Trophoblast cell (in vitro differentiated cells and primary cell): ENCODE results near the gene ZDHHC21.

ENCODE experiments used
- DNase-seq, 2 donors: peaks; one replicate each; pipeline ENCODE4 v3.0.0-alpha.2; 2016
- H2AFZ ChIP-seq: 2 replicates; pipeline ENCODE4 v1.6.1; 2013; ENCODE audit warnings: low read length, moderate library complexity, mild to moderate bottlenecking; ENCODE audit not compliant: insufficient read depth, poor library complexity
- H2AK5ac ChIP-seq: 2 replicates; pipeline ENCODE4 v1.6.1; 2013; ENCODE audit warnings: mild to moderate bottlenecking, low read length
- H2BK120ac ChIP-seq: 2 replicates; pipeline ENCODE4 v1.6.1; 2013; ENCODE audit warnings: low read length, mild to moderate bottlenecking, moderate library complexity; ENCODE audit not compliant: insufficient read depth, poor library complexity
- H2BK12ac ChIP-seq: 2 replicates; pipeline ENCODE4 v1.6.1; 2013; ENCODE audit warnings: mild to moderate bottlenecking, low read length, moderate library complexity
- H2BK5ac ChIP-seq: 2 replicates; pipeline ENCODE4 v1.6.1; 2013; ENCODE audit warnings: low read length, low read depth, moderate library complexity, mild to moderate bottlenecking; ENCODE audit not compliant: poor library complexity
- H3K14ac ChIP-seq: 2 replicates; pipeline ENCODE4 v1.6.1; 2013; ENCODE audit warnings: mild to moderate bottlenecking, low read length
- H3K18ac ChIP-seq: 2 replicates; pipeline ENCODE4 v1.6.1; 2013; ENCODE audit warnings: mild to moderate bottlenecking, low read length
- H3K23ac ChIP-seq: 2 replicates; pipeline ENCODE4 v1.6.1; 2013; ENCODE audit warnings: low read length
- H3K27ac ChIP-seq: 2 replicates; pipeline ENCODE4 v1.5.1; 2013; ENCODE audit warnings: low read depth, mild to moderate bottlenecking, inconsistent platforms, low read length, moderate library complexity
- H3K27me3 ChIP-seq: 2 replicates; pipeline ENCODE4 v1.6.1; 2013; ENCODE audit warnings: inconsistent platforms, mild to moderate bottlenecking, low read length, moderate library complexity; ENCODE audit not compliant: insufficient read depth
- H3K36me3 ChIP-seq, 2 experiments: 1 replicate in 1 of 2; 2 replicates in 1 of 2; pipeline ENCODE4 v1.6.1; 2013; ENCODE audit warnings: low read length in 2 of 2, mild to moderate bottlenecking in 2 of 2, moderate library complexity in 1 of 2; ENCODE audit not compliant: insufficient read depth in 2 of 2, control insufficient read depth in 1 of 2
- H3K4ac ChIP-seq: 2 replicates; pipeline ENCODE4 v1.6.1; 2013; ENCODE audit warnings: low read depth, mild to moderate bottlenecking, low read length, moderate library complexity
- H3K4me1 ChIP-seq, 2 experiments: 1 replicate in 1 of 2; 2 replicates in 1 of 2; pipeline ENCODE4 v1.6.1; 2013; ENCODE audit warnings: low read length in 2 of 2, mild to moderate bottlenecking in 2 of 2, moderate library complexity in 1 of 2; ENCODE audit not compliant: insufficient read depth in 2 of 2, control insufficient read depth in 1 of 2
- H3K4me2 ChIP-seq: 2 replicates; pipeline ENCODE4 v1.6.1; 2013; ENCODE audit warnings: inconsistent platforms, mild to moderate bottlenecking, low read length, moderate library complexity
- H3K4me3 ChIP-seq: 2 replicates; pipeline ENCODE4 v1.5.1; 2013; ENCODE audit warnings: mild to moderate bottlenecking, low read depth, low read length, inconsistent platforms
- H3K79me1 ChIP-seq: one replicate; pipeline ENCODE4 v1.6.1; 2013; ENCODE audit warnings: low read length
- H3K79me2 ChIP-seq: 2 replicates; pipeline ENCODE4 v1.6.1; 2013; ENCODE audit warnings: low read length, mild to moderate bottlenecking; ENCODE audit not compliant: control insufficient read depth, insufficient read depth, poor library complexity
- H3K9ac ChIP-seq: 2 replicates; pipeline ENCODE4 v1.6.1; 2013; ENCODE audit warnings: mild to moderate bottlenecking, low read length
- H3K9me3 ChIP-seq: 2 replicates; pipeline ENCODE4 v1.6.1; 2013; ENCODE audit warnings: low read depth, mild to moderate bottlenecking, control low read depth, inconsistent platforms, low read length; ENCODE audit not compliant: insufficient read depth
- H4K12ac ChIP-seq: 2 replicates; pipeline ENCODE4 v1.6.1; 2013; ENCODE audit warnings: low read depth, mild to moderate bottlenecking, low read length, moderate library complexity
- H4K8ac ChIP-seq: 2 replicates; pipeline ENCODE4 v1.6.1; 2013; ENCODE audit warnings: low read depth, mild to moderate bottlenecking, low read length, moderate library complexity
- H4K91ac ChIP-seq: one replicate; pipeline ENCODE4 v1.6.1; 2013; ENCODE audit warnings: low read depth, mild to moderate bottlenecking, low read length, moderate library complexity
- WGBS: extraction: QIAGEN DNeasy Blood & Tissue Kit; methylation state at CpG from one replicate; pipeline ENCODE4 v1.1.7; 2013; ENCODE audit warnings: missing lambda C conversion rate; ENCODE audit not compliant: insufficient read length, insufficient coverage; ENCODE audit errors: extremely low coverage; 5-methylcytosine and 5-hydroxymethylcytosine counted together

The ZDHHC21 gene

DNA sequence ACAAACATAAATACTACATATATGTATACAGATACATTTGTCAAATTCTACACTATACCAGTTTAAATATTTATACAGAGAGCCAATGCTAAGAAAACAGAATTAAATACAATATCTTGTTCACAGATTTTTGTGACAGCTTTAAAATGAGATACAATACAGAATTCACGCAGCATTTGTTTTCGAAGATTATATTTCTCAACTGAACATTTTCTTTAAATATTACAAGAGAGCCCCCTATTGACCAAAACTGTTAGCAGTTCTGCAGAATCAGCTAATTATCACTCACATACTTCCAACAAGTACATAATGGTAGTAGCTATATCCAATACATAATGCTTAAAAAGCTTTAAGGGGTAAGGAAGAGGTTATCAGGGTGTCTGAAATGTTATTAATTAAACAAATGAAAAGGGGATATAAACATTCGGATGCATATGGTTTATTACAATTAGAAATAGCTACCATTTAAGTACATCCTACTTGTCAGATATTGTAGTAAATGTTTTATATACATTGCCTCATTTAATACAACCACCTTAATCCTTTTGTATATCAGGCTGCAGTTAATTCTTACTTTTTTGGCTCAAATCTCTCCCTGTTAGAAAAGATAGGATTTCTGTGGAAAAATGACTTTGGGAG is 31.7 kb downstream of the ZDHHC21 start:
- Histone ChIP-seq H3K4me1 (no peaks in the 10 kb centered on the region), H2AFZ (no peak overlapping the region), H3K4ac (no peak overlapping the region), H3K36me3 (no peaks in the 10 kb centered on the region), H4K8ac (no peak overlapping the region), H2BK5ac (no peak overlapping the region), H4K91ac (no peak overlapping the region), H3K79me2 (no peaks in the 10 kb centered on the region), H2BK12ac (no peak overlapping the region), H4K12ac (no peak overlapping the region), H3K4me2 (no peak overlapping the region), H2AK5ac (no peak overlapping the region), H3K14ac (no peak overlapping the region), H2BK120ac (no peak overlapping the region), H3K79me1 (no peaks in the 10 kb centered on the region), H3K18ac (no peak overlapping the region), H3K9ac (no peak overlapping the region), H3K9me3 (no peaks in the 10 kb centered on the region), H3K27ac (no peak overlapping the region), H3K4me3 (no peak overlapping the region), H3K23ac (no peak overlapping the region), H3K27me3 (no peaks in the 10 kb centered on the region)
- no CpG with 5 or more reads among the region's 3 CpGs for WGBS
- peak; percentile 6 to 74 for DNase-seq

DNA sequence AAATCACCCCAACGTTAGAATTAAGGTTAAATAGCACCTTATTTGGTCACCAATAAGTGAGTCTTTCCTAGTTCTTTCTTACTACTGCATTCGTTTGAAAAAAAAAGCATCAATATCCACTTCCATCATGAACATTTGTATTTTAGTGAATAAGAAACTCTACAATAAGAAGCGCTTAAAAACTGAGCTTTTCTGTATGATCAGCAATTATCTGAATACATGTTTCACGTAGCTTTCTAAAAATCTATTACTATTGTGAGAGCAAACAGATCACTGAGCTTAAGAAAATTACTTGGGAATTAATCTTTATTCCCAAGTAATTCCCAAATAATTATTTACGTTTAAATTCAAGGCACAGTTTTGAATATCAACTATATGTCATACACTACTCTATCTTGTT is 32.5 kb downstream of the ZDHHC21 start:
- H2AFZ ChIP-seq = no peak overlapping the region
- H3K79me2 ChIP-seq = no peaks in the 10 kb centered on the region
- H2AK5ac ChIP-seq = no peak overlapping the region
- H3K23ac ChIP-seq = no peak overlapping the region
- H4K8ac ChIP-seq = no peak overlapping the region
- no peak overlapping the region for H3K14ac ChIP-seq
- no peaks in the 10 kb centered on the region for H3K36me3 ChIP-seq
- H3K4ac ChIP-seq = no peak overlapping the region
- H3K79me1 ChIP-seq = no peaks in the 10 kb centered on the region
- H4K12ac ChIP-seq = no peak overlapping the region
- no peak overlapping the region for H4K91ac ChIP-seq
- H3K4me1 ChIP-seq = no peaks in the 10 kb centered on the region
- no peaks in the 10 kb centered on the region for H3K9me3 ChIP-seq
- no peak for DNase-seq
- H3K9ac ChIP-seq = no peak overlapping the region
- no CpG with 5 or more reads among the region's 5 CpGs for WGBS
- no peak overlapping the region for H3K18ac ChIP-seq
- H2BK5ac ChIP-seq = no peak overlapping the region
- H3K27ac ChIP-seq = no peak overlapping the region
- H3K4me3 ChIP-seq = no peak overlapping the region
- H2BK120ac ChIP-seq = no peak overlapping the region
- no peak overlapping the region for H3K4me2 ChIP-seq
- no peaks in the 10 kb centered on the region for H3K27me3 ChIP-seq
- H2BK12ac ChIP-seq = no peak overlapping the region

DNA sequence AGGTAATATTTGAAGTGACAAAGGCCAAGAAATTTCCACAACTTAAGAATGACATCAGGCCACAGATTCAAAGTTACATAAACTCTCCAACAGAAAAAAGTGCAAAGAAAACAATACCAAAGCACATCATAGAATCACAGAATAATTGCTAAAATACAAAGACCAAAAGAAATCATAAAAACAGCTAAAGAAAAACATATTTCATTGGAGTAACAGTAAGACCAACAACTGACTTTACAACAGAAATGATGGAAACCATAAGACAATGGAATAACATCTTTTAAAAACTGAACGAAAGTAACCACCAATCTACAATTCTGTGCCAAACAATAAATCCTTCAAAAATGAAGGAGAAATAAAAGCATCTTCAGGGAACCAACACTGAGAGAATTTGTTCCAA is 38.3 kb downstream of the ZDHHC21 start:
- Histone ChIP-seq H3K23ac (no peak overlapping the region), H2AFZ (no peak overlapping the region), H4K12ac (no peak overlapping the region), H3K4me3 (no peak overlapping the region), H4K8ac (no peak overlapping the region), H3K36me3 (no peaks in the 10 kb centered on the region), H3K4me2 (no peak overlapping the region), H3K4ac (no peak overlapping the region), H3K4me1 (no peaks in the 10 kb centered on the region), H3K79me1 (no peaks in the 10 kb centered on the region), H3K9me3 (no peaks in the 10 kb centered on the region), H2AK5ac (no peak overlapping the region), H3K27ac (no peak overlapping the region), H3K14ac (no peak overlapping the region), H3K79me2 (no peaks in the 10 kb centered on the region), H3K27me3 (no peaks in the 10 kb centered on the region), H3K18ac (no peak overlapping the region), H3K9ac (no peak overlapping the region), H4K91ac (no peak overlapping the region), H2BK120ac (no peak overlapping the region), H2BK5ac (no peak overlapping the region), H2BK12ac (no peak overlapping the region)
- no CpG with 5 or more reads among the region's 1 CpG for WGBS
- DNase-seq = no peak

DNA sequence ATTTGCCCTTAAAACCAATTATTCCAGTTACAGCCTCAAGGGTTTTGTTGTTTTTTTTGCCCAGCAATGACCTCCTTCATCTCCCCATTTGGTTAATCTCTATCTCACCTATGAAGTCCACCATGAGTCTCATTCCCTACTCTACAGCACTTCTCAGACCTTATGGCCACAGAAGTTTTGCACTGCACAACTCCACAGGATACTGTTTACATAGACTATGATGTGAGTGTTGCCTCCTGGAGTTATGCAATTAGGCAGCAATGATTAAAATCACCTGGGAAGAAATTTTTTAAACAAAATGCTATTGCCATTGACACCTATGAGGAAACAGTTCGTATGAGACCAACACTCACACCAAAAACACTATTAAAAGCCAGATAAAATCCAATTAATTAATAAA is 39.7 kb downstream of the ZDHHC21 start:
- Histone ChIP-seq H4K91ac (no peak overlapping the region), H3K14ac (no peak overlapping the region), H3K23ac (no peak overlapping the region), H2BK12ac (no peak overlapping the region), H4K12ac (no peak overlapping the region), H2BK120ac (no peak overlapping the region), H2BK5ac (no peak overlapping the region), H3K18ac (no peak overlapping the region), H3K9ac (no peak overlapping the region), H3K27ac (no peak overlapping the region), H3K79me2 (no peaks in the 10 kb centered on the region), H3K4me2 (no peak overlapping the region), H3K79me1 (no peaks in the 10 kb centered on the region), H4K8ac (no peak overlapping the region), H2AFZ (no peak overlapping the region), H3K4ac (no peak overlapping the region), H3K4me3 (no peak overlapping the region), H2AK5ac (no peak overlapping the region), H3K4me1 (no peaks in the 10 kb centered on the region), H3K27me3 (no peaks in the 10 kb centered on the region), H3K9me3 (no peaks in the 10 kb centered on the region), H3K36me3 (no peaks in the 10 kb centered on the region)
- WGBS = no CpG with 5 or more reads among the region's 1 CpG
- no peak for DNase-seq
